NCI-H345 treated with DMSO at 0.1 percent for 48 hours (cell line): ENCODE data around the gene L3HYPDH.

ENCODE experiments used
- DNase-seq: peaks from one replicate; lab custom pipeline; 2025; ENCODE audit not compliant: unreplicated experiment; lab: John Stamatoyannopoulos, UW

The L3HYPDH gene

GRCh38 chr14:59427653-59428580 is 56.3 kb downstream of the L3HYPDH start:
- DNase-seq, result no peak

- DNase-seq, result no peak
Observed at GRCh38 chr14:59425322-59425935, 58.8 kb downstream of the L3HYPDH start.

GRCh38 chr14:59424341-59425071 is 59.7 kb downstream of the L3HYPDH start:
- DNase-seq, result no peak
